HG03558 (cell line): ENCODE measurements around the gene LDLRAP1.
"Not testable (repeated sequence)": the region's sequence is repeated elsewhere in the genome, so short reads cannot be mapped to it uniquely, and the experiment has no call there.

ENCODE experiments used
- ATAC-seq: cut with Tn5 transposase; IDR thresholded peaks from one replicate; pipeline ENCODE4 v1.9.1; 2021; ENCODE audit warnings: moderate number of reproducible peaks; ENCODE audit not compliant: unreplicated experiment; ENCODE audit errors: extremely low read depth

The LDLRAP1 gene

DNA sequence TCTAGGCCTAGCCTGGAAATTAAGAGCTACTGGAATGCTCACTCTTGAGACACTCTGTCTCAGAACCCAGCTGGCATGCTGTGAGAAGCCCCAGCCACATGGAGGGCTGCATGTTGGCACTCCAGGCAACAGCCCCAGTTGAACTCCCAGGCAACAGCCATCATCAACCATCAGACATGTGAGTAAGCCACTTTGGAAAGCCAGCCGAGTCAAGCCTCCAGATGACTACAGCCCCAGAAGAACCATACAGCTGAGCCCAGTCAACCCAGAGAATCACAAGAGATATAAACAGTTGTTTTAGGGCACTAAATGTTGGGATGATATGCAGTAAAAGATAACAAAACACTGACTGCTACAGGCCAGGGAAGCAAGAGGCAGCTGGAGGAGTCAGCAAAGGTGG, 55.5 kb downstream of the LDLRAP1 start:
- no peak for ATAC-seq

GRCh38 chr1:25599969-25600610, 56.7 kb downstream of the LDLRAP1 start:
- no peak for ATAC-seq

- not testable (repeated sequence) for ATAC-seq
Measured at GRCh38 chr1:25600971-25601699, 57.7 kb downstream of the LDLRAP1 start.

- ATAC-seq = not testable (repeated sequence)
Measured at GRCh38 chr1:25603779-25604538, 60.6 kb downstream of the LDLRAP1 start.

DNA sequence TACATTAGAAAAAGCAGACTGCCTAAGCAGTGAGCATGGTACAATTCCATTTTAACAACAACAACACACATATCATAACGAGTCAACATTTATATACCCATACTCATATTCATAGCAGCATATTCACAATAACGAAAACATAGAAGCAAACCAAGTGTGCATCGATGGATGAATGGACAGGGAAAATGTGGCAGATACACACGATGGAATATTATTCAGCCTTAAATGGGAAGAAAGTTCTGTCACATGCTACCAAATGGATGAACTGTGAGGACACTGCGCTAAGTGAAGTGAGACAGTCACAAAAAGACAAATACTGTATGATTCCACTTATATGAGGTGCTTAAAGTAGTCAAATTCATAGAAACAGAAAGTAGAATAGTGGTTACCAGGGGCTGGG, 63.7 kb downstream of the LDLRAP1 start:
- no peak for ATAC-seq

GRCh38 chr1:25608488-25609178, 65.2 kb downstream of the LDLRAP1 start:
- ATAC-seq = no peak

DNA sequence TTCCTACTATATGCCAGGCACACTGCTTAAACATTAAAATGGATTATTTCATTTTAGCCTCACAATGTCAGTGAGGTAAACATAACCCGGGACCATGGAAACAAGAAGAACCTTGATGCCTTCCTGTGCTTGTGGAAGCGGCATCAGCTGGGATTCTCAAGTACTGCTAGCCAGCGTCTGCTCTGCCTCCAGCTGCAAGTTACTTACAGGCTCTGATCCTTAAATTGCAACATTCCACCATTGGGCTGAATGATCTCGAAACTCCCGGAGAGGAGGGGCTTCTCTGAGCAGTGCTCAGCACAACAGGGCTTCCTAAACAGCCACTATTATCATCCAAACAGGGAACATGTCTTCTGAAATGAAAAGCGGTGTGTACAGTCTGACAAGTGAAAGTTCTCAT, 66.5 kb downstream of the LDLRAP1 start:
- ATAC-seq = no peak

DNA sequence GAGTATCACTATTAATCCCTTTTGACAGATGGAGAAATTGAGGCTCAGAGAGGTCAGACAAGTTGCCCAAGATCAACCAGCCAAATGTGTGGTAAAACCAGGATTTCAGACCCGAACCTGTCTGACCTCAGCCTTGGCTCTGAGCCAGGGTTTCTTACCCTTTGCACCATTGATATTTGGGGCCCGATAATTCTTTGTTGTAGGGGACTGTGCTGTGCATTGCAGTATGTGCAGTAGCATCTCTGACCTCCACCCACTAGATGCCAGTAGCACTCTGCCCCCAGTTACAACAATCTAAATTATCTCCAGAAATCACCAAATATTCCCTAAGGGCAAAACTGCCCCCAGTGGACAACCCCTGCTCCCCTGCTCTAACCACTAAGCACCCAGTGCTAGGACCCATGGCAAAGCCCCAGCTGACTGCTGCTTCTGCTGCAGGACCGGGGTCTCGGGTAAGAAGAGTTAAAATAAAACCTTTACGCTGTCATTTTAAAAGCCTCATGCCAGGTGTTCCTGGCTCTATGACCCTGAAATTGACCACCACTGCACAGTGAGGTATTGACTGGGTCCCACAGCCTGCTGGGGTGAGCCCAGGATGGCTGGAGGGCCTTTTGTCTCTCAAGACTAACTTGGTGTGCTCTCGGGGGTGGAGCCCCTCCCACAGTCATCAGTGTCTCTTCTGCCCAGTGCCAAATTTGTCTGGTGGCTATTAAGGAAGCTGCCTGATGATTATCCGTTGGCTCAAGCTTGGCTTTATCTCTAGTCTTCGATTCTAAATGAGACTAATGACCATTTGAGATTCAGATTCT, 67.6 kb downstream of the LDLRAP1 start:
- ATAC-seq = no peak

DNA sequence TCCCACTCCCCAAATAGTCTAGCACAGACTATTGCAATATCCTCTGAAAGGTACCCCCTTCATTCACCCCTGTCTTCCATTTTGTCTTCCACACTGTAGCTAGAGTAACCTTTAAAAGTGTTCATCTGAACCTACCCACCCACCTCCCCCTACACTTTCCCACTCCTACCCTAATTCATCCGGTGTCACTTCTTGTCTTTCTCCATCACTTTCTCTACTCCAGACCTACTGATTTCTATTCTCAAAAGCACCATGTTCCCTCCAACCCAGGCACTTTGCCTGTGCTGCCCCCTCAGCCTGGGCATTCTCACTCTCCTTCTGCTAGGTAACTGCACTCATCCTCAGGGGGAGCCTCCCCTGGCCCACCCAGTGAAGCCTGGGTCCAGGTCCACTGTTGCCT, 68.4 kb downstream of the LDLRAP1 start:
- no peak for ATAC-seq

DNA sequence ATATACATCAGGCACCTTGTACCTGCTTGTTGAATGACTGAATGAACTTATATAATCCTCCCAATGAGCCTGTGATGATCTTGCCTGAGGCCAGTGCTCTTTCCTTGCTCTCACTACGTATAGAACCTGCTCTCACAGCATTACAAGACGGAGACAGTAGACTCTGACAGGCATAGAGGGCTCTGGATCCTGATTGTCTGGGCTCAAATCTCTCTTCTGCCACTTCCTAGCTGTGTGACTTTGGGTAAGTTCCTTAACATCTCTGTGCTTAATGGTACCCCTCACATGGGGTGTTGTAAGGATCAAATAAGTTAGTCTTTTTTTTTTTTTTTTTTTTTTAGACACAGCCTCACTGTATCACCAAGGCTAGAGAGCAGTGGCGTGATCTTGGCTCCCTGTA, 69.0 kb downstream of the LDLRAP1 start:
- no peak for ATAC-seq

DNA sequence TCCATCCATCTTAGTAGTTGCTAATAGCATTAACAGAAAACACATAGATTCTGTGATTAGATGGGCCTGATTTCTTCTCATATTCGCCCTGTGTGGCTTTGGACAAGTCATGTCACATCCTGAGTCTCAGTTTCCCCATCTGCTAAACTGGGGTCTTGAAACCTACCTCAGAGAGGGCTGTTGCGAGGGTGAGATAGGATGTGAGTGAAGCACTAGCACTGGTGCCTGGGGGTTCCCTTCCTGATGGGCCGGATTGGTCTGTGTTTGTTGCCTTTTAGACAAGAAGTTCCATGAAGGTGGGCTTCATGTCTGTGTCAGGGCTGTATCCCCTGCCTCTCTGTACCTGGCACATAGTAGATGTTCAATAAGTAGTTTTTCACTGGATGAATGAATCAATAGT, 69.7 kb downstream of the LDLRAP1 start:
- ATAC-seq = no peak

- no peak for ATAC-seq
Measured at GRCh38 chr1:25614501-25615171, 71.2 kb downstream of the LDLRAP1 start.

GRCh38 chr1:25615172-25615541, 71.8 kb downstream of the LDLRAP1 start:
- ATAC-seq = no peak

DNA sequence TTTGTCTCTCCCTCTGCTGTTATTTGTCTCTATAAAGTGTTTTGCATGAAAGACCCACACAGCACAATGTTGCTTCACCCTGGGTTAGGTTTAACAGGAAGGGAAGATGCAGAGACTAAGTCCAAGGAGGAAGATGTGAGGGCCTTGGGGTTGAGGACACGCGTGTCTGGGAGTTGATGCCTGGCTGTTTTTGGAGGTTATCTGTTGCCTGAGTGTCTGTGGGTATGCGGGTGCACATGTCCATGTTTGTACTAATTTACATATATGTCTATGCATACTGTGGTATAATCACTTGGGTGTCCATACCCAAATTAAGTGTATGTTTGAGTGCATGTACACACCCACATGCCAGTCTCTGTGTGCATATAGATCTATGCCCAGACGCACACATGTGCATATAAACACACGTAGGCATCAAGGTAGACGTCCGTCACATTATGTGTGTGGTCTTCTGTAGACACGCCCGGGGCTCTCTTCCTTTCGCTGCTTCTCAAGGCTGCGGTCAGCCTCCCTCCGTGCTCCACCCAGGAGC, 72.2 kb downstream of the LDLRAP1 start:
- no peak for ATAC-seq

- no peak for ATAC-seq
Measured at GRCh38 chr1:25616095-25616986, 72.9 kb downstream of the LDLRAP1 start, which contains the start of gene MAN1C1. TSS of gene MAN1C1 (plus strand) at chr1:25616791. CDS start at chr1:25617798, 1,007 bp downstream.

DNA sequence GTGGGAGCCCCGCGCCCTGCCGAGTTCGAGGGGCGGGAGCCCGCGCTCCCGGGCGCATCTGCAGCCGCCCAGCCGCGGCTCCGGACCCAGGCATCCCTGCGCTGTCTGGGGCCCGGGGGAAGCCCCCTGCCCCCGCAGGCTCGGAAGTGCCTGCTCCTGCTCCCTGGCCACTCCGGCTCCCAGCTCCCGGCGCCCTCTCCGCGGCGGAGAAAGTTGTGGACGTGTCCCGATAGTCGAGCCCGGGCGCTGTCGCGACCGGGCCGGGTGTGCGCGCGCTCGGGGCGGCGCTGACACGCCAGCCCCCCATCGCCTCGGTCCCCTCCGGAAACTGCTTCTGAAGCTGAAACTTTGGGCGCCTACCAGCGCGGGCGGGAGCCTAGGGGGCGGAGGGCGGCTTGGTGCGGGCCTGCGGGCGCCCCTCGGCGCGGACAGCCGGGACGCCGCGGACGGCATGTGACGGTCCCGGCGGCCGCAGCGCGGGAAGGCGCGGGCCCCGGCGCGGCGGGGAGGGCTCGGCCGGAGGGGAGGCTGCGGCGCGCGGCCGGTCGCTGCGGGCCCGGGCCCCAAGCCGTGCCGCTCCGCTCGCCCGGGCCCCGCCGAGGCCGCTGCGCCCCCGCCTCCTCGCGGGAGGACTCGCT, 73.7 kb downstream of the LDLRAP1 start:
- no peak for ATAC-seq

- ATAC-seq = no peak
Measured at GRCh38 chr1:25617625-25618432, 74.4 kb downstream of the LDLRAP1 start.
